ENCODE data around the gene RPS18.

Gene RPS18

GRCh38 chr6:33298773-33299236 lies 26.9 kb downstream of the RPS18 start, which contains the start of gene RGL2:
Gene RGL2, minus strand, starts transcription at chr6:33298942. Its CDS starts 332 bp downstream, at chr6:33298610.
- no peak for TF ChIP-seq CTCF (IDR thresholded peaks at IDR 0.05)

GRCh38 chr6:33299237-33299944 lies 27.5 kb downstream of the RPS18 start:
- TF ChIP-seq CTCF (IDR thresholded peaks at IDR 0.05), result peak; percentile 76

GRCh38 chr6:33301877-33302276 lies 30.0 kb downstream of the RPS18 start:
- no peak for TF ChIP-seq CTCF (IDR thresholded peaks at IDR 0.05)

- TF ChIP-seq CTCF (IDR thresholded peaks at IDR 0.05), result no peak
Observed at GRCh38 chr6:33304216-33304615, 32.3 kb downstream of the RPS18 start.

- no peak for TF ChIP-seq CTCF (IDR thresholded peaks at IDR 0.05)
Observed at GRCh38 chr6:33305052-33305451, 33.2 kb downstream of the RPS18 start.

- no peak for TF ChIP-seq CTCF (IDR thresholded peaks at IDR 0.05)
Observed at GRCh38 chr6:33306356-33306755, 34.5 kb downstream of the RPS18 start.

GRCh38 chr6:33312361-33313104 lies 40.7 kb downstream of the RPS18 start:
- TF ChIP-seq CTCF (IDR thresholded peaks at IDR 0.05), result no peak

All from LNCAP (cell line).